8988T (cell line): ENCODE data around the gene TBCEL.
A peak's percentile ranks its signal among the peaks of the same experiment; 100 is the strongest.
"Not testable (repeated sequence)": the region's sequence is repeated elsewhere in the genome, so short reads cannot be mapped to it uniquely, and the experiment has no call there.

ENCODE experiments used
- DNase-seq: peaks from one replicate; pipeline ENCODE4 v3.0.0; 2011

TBCEL gene, protein sequence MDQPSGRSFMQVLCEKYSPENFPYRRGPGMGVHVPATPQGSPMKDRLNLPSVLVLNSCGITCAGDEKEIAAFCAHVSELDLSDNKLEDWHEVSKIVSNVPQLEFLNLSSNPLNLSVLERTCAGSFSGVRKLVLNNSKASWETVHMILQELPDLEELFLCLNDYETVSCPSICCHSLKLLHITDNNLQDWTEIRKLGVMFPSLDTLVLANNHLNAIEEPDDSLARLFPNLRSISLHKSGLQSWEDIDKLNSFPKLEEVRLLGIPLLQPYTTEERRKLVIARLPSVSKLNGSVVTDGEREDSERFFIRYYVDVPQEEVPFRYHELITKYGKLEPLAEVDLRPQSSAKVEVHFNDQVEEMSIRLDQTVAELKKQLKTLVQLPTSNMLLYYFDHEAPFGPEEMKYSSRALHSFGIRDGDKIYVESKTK

DNA sequence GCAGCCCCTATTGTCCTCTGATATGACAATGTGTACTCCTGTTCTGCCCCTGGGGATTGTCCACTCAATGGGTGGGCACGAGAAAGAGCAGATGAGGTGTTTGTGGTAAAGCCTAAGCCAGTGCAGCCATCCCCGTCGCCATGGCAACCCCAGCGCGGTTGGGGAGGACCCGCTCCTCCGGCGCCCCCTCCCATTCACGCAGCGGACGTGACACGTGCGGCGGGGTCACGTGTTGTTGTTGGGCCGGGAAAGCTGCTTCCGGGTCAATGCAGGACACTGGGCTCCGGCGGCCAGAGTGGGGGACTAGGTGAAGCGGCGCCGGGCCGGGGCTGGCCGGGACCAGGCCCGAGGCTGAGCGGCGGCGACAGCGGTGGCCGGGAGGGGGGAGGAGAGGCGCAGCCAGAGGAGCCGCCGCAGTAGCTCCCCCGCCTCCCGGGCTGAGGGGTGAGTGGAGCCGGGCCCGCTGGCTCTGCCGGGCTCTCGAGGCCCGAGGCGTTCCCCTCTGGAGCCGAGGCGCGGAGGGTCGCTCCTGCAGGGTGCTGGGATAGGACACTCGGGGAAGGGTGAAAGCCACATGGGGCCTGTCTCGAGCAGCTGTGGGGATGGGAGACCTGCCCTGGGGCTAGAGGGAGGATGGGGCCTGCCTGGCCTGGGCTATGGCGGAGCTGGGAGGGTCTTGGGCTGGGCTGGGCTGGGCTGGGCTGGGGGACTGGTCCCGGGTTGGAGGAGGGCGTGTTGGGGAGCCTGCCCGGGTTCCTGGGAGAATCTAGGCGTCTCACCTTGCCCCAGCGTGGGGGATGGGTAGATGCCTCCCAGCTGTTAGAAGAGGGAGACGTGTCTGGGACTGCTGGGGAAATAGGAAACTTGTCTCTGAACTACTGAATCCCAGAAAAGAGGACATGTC, at the start of gene TBCEL:
TSS of gene TBCEL (plus strand) at position 255 of the 904 bp plus-strand sequence. CDS start 21,589 bp downstream, outside the sequence.
- DNase-seq = peak; percentile 99

DNA sequence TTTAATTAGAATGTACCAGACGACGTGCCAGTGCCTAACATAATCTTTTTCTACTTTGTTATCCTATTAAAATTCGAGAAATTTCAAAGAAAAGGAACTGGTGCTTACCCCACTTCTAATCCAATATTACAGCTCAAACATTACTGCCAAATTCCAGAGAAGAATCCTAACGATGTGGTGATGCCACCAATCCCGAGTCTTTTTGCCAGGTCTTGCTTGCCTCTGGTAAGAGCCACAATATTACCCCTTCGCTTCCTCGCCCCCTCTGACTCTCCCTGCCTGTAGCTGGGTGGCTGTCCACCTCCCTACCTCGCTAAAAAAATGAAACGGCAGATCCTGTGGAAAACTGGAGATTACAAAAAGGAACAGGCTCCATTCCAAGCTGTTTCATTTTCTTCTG, 49.4 kb upstream of the TBCEL start:
- no peak for DNase-seq

DNA sequence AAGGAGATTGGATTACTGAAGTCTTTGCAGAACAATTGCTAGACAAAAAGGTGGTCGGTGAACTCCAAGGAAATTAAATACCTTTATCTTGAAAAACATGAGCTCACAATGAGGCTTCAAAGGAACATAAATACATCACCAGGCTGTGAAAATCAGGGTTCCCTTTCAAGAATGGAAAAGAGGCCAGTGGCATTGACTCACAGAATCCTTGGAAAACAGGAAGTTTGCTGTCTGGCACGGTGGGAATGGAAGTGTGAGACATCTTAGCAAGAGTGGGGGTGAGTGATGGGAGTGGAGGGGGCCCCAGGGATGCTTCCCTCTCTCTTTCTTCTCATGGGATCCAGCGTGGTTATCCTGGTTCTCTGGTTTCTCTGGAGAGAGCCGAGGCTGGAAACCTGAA, 48.9 kb upstream of the TBCEL start:
- DNase-seq = no peak

DNA sequence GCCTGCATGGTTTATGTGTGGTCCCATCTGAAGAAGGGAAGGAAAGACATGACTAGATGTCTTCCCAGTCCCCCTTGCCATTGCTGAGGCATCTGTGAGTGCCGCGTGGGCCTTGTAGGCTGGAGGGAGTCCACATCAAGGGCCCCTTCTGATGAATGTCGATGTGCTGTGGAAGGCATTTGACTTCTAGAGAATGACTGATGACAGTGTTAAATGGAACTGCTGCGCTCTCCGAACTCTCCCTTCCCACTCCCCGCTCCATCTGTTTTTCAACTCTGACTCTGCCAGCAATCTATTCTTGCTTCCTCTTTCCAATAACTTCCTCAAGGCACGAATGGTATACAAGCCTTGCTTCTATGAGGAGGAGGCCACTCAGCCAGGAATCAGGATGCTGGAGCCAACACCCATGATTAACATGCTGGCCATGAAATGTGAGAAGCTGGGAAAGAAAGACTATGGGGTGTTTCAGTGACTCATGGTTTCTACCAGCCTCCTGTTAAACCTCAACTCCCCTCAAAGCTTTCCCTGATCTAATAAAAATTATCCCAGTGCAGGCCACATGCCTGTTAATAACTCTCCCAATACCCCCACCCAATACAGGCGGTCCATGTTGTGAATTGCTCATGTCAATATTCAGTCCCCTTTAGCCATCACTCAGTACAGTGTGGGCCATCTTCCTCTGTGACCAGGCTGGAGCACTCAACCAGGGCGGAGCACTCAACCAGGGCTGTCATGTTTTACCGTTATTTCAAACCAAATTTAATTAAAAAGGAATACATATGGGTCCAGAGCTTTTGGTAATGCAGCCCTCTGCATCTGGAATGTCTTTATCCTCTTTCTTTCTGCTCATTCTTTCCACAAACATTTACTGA, 46.4 kb upstream of the TBCEL start:
- DNase-seq = no peak

DNA sequence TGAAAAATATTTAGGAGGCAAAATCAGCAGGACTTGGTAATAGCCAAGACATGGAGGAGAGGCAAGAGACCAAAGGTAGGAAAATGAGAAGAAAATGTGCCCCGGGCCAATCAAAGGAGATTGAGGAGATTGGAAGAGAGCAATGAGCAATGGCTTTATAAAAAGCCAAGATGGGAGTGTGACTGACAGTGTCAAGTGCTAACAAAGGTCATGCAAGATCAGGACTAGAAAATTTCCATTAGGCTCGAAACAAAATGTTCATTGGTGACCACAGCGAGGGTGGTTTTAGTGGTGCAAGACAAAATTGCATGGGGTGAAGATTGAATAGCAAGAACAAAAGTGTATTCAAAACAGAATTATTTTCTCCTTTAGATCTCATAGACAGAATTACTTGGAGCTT, 45.2 kb upstream of the TBCEL start:
- no peak for DNase-seq

DNA sequence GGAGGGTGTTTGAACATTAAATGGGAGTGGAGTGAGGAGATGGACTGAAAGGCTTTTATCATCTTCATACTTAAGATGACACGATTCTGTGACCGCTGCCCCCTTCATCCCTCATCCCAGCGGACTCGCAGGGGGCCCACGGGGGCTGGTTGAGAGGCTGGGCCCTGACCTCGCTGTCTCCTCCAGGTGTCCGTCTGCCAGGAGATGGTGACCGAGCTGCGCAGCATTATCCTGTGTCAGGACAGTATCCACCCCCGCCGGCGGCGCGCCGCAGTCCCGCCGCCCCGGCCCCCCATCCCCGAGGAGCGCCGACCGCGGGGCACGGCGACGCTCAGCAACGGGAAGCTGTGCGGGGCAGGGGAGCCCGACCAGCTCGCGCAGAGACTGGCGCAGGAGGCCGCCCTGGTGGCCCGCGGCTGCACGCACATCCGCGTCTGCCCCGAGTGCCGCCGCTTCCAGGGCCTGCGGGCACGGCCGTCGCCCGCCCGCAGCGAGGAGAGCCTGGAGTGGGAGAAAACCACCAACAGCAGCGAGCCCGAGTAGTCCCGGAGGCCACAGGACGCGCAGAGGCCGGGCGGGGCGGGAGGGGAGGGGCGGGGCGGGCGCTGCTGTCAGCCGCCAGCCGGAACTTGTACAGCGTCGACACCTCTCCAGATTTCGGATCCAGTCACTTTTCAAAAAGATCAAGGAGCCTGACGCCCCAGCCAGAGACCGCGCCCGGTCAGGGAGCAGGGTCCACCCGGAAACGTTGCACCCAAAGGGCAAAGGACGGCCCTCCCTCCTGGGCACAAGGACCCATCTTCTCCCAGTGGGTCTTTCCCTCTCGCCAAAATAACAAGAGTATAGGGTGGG, 38.0 kb upstream of the TBCEL start:
- peak; percentile 70 for DNase-seq

DNA sequence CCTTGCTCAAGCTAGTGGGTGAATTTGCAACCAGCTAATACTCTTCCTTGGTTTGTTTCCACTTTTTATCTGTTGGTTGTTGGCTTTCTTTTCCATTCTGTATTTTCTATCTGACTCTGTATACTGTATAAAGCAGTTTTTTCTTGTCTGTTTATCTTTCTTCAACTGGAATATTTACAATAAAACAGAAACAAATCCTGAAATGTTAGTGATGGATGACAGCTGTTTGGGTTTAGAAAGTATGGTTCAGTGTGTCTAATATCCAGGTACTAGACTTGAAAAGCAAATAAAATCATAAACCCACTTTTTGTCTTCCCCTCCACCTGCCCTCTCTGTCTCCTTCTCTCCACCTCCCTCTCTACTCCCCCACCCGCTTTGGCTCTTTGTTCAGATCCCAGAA, 35.3 kb upstream of the TBCEL start:
- DNase-seq = no peak

DNA sequence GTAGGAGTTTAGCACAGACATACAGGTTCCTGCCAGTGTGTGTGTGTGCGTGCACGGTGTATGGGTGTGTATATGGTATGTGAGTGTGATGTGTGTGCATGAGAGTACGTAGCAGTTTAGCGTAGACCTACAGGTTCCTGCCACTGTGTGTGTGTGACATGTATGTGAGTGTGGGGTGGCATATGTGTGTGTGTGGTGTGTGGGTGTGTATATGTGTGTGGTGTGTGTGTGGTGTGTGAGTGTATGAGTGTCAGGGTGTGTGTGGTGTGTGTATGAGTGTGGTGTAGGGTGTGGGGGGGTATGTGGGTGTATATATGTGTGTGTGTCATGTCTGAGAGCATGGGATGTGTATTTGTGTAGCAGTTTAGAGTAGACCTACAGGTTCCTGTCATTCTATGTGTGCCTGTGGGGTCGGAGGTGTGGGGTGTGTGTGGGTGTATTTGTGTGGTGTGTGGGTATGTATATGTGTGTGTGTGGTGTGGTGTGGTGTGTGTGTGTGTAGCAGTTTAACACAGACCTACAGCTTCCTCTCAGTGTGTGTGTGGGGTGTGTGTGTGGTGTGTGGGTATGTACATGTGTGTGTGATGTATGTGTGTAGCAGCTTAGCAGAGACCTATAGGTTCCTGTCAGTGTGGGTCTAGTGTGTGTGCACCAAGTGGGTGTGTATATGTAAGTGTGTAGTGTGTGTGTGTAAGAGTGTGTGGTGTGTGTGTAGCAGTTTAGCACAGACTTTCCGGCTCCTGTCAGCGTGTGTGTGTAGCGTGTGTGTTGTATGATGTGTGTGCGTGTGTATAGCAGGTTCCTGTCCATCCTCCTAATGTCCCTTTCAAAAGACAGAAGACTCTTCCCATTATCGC, 31.8 kb upstream of the TBCEL start:
- DNase-seq = no peak

DNA sequence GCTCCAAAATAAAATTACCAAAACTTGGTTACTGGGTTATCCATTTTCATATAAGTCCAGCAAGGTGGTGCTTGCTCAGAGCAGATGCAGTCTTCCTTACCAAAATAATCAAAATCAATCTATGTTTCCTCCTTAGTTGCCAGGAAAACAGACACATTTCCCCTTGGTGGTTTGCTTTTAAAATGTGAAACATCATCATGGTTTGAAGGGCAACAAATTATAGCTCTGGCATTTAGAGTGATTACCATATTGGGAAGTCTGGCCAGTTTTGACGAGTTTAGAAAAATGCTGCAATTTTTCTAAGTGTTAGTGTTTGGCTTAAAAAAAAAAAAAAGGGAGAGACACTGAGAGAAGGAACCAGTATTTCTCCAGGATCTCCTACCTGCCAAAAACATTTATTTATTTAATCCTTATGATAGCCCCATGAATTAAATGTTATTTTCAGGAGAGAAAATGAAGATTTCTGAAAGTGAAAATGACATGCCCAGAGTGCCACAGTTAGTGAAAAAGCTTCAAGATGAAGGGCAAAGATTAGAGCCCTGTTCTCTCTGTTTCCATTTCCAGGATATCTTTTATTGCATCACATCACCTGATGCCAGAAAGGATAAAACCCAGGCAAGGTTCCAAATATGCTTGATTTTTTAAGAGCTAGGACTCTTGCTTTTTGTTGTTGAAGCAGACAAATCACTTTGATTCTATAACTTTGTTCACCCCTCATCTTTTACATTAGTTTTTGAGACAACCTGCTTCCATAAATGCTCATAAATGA, 29.6 kb upstream of the TBCEL start:
- no peak for DNase-seq

DNA sequence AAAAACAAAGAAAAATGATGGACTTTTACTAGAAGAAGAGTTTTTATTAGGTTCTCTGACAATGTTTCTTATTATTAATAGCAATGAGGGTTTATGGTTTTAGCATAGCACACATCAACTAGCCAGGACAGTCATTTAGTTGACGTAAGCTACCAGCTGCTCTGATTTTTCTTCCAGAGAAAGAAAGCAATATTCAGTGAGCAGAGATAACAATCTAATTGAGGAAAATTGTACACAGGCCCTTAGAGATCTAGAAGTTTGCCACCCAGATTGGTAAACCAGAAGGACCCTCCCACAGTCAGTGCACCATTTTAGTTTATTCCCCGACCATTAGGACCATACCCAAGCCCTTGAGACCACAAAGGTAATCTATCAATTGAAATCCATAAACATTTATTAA, 28.7 kb upstream of the TBCEL start:
- no peak for DNase-seq

DNA sequence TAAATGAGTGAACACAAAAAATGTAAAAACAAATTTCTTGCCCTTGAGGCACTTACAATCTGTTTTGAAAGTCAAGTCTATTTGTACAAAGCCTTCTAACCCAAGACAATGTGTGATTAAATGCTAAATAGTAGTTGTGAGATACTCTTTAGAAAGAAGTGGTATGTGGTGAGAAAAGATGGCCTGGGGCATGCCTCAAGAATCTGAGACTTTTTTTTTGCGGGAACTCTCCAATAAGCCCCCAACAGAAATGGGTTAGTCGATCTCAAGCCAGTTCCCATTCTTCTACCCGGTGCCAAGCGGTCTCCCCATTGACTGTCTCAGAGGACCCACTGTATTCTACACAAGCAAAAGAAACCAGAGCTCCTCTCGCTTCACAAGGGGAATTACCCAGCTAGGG, 26.9 kb upstream of the TBCEL start:
- no peak for DNase-seq

DNA sequence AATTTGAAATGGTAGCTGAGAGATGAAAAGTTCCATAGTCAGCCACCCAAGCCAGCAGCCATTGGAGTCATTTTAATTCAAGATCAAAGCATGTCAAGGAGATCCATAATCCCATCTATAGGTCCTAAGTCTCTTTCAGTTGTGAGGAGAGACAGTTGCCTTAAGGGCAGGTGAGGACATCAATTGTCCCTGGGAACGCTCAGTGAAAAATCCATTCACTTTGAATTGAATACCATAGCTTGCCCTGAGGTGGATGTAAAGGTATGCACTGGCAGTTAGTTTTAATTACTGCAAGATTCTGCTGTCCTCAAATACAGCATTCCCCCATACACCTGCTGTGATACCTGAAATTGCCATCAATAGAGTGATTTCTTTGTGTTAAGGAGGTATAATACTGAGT, 25.3 kb upstream of the TBCEL start:
- no peak for DNase-seq

DNA sequence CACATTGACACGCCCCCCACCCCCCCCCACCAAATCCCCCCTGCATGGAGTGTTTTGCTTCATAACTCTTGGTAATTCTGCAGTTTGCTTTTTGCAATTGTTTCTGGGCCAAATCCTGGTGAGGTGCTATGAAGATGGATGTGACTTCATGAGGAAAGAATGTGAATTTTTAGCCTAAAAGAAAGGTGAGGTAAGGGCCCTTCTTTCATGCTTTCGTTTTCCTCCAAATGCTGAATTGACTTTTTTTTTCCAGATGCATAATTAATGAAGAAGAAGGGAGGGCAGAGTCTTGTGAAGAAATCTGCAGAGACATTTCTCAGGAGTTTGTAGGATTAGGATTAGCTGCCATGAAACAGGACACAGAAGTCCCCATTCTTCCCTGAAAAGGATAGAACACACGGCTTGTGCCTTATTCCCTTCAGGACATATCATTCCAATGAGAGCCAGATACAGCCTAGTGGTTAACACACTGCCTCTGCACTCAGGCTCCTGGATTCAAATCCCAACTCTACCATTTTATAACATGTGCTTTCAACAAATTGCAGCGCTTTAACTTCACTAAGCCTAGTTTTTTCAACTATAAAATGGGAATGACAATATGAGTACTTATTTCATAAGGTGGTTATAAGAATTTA, 19.6 kb upstream of the TBCEL start:
- DNase-seq = no peak

DNA sequence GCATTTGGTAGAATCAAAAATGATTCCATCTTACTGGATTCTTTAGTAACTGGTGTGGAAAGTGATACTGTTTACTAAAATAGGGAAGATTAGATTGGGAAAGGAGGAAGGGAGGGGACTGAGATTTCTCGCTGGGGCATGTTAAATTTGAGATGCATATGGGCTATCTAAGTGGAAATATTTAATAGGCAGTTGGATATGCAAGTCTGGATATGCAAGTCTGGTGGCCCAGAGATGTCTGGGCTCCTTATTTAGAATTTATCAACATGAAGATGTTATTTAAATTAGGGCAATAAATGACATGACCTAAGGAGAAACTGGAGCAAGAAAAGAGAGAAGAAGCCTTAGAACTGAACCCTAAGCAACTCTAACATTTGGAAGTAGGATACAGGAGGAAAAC, 17.0 kb upstream of the TBCEL start:
- DNase-seq = no peak

DNA sequence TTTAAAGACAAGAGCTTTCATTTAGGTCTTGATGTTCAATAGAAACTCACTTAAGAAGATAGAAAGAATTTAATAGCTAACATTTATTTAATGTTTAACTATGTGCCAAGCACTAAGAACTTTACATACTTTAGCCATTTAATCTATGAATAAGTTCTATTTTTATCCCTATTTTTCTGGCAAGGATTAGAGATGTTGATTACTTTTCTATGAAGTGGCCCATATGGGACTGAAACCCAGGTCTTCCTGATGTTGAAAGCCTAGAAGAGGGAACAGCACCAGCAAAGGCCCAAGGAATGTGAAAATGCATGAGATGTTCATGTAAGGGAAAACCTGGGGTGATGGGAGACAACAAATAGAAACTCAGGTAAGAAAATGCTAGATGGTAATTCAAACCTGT, 15.4 kb upstream of the TBCEL start:
- no peak for DNase-seq

DNA sequence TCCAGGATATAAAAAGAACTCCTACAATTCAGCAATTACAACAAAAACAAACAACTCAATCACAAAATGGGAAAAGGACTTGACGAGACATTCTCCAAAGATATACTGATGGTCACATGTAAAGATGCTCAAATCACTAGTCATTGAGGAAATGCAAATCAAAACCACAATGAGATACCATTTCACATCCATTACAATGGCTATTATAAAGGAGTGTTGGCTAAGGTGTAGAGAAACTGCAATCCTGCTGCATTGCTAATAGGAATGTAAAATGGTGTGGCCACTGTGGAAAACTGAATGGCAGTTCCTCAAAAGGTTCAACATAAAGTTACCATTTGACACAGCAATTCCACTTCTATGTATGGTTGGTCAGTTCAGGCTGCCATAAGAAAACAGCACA, 11.8 kb upstream of the TBCEL start:
- DNase-seq = no peak

DNA sequence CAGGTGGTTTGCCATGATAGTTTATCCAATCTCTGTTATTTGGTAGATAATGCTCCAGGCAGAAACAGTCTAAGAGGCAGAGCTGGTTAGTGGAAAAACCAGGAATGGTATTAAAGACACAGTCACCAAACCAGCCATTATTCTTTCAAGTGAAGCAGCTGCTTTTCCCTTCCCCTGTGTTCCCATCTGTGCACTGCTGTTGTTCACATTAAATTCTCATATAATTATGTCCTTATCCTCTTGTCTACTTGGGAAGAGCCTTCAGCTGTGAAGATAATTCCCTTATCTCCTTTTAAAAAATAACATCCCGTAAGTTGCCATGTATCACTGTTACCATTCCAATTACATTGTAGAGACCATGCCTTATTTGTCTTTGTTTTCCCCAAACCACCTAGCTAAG, 5.2 kb upstream of the TBCEL start:
- DNase-seq = no peak

DNA sequence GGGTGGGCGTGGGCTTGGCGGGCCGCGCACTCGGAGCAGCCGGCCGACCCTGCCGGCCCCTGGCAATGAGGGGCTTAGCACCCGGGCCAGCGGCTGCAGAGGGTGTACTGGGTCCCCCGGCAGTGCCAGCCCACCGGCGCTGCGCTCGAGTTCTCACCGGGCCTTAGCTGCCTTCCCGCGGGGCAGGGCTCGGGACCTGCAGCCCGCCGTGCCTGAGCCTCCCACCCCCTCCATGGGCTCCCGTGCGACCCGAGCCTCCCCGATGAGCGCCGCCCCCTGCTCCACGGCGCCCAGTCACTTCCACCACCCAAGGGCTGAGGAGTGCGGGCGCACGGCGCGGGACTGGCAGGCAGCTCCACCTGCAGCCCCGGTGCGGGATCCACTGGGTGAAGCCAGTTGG, 2.2 kb upstream of the TBCEL start:
- not testable (repeated sequence) for DNase-seq

DNA sequence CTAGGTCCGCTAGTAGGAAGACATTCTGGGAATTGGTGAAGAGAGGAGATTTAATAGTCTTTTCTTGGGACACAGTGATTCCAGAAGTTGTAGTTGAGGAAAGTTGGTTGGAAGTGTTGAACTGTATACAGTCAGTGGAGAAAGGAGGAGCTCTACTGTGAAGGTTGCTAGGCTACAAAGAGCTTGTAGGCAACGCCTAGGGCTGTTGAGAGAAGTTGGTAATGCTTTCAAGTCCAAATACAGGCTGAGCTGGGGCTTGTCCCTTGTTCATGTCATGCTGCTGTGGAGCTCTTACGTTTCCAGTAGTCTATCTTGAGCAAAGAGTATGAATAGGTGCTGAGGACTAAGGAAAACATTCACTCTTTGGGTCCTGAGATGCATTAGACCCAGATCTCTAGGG, 1.1 kb downstream of the TBCEL start:
- no peak for DNase-seq

DNA sequence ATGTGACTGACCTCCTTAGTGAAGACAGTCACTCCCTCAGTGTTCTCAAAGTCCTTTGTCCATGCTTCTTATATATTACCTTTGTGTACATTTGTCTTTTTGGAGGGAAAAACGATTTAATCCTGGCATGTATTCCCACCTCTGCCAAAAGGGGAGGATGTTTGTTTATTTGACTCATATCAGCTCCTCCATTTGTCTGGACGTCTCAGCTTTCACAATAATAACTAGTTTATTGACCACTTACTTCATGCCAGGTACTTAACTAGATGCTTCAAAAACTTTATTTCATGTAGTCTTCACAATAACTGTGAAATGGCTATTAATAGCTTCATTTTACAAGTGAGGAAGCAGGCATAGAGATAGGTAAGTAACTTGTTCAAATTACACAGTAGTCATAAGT, 5.3 kb downstream of the TBCEL start:
- no peak for DNase-seq
